ENCODE results near the gene CA4. TPM values are rescaled to one million over a fixed set of nuclear protein-coding genes. Genes with fewer than 3 reads are reported as not detected.

CA4 gene
- total RNA-seq, 1 donor from 2014 or later = 73.1 TPM

DNA sequence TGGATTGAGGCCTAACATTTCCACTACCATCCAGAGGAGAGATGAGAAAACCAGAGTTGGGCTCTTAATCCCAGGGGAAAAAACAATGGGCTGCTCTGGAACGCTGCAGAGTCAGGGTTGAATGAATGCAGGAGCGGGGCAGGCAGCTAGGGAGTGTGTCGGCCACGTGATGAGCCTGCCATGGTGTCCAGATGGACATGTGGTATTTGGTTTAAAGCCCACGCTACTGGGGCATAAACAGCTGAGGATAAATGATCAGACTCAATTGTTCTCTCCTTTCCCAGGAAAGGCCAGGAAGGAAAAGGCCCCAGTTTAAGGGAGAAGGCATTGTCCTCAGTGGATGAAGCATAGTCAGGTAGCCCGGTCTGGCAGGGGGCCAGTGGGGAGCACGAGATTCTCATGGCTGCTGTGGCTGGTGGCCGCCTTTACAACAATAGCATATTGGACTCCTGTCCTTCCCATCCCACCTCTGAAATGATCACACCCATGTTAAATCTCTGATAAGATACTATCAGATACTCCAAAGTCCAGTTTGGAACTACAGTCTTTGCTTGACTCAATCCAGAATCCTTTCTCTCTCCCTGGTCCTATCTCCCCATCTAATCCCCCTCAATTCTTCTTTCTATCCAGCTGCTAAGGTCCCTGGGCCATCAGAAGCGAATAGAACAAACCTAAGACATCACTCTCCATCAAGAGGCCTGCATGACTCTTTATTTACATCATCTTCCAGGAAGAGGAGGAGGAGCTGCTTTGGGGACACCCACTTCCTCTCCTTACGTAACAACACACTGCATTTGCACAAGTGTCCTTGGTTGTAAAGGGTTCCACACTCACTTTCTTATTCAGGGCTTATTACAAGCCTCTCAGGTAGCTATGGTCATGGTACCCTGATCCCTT is 20.4 kb downstream of the CA4 start:
- Histone ChIP-seq H3K27ac (peak overlapping the region; percentile 12), H3K27me3 (no peaks in the 10 kb centered on the region), H3K4me3 (no peak overlapping the region), H3K36me3 (no peaks in the 10 kb centered on the region), H3K4me1 (peaks cover 33% of the 10 kb centered on the region), H3K9me3 (no peaks in the 10 kb centered on the region)
- DNase-seq (no peak), ATAC-seq (peak; percentile 73)
- intact Hi-C loops (cut with DNase I) = no loop called here
- TF ChIP-seq, protein P1, sequence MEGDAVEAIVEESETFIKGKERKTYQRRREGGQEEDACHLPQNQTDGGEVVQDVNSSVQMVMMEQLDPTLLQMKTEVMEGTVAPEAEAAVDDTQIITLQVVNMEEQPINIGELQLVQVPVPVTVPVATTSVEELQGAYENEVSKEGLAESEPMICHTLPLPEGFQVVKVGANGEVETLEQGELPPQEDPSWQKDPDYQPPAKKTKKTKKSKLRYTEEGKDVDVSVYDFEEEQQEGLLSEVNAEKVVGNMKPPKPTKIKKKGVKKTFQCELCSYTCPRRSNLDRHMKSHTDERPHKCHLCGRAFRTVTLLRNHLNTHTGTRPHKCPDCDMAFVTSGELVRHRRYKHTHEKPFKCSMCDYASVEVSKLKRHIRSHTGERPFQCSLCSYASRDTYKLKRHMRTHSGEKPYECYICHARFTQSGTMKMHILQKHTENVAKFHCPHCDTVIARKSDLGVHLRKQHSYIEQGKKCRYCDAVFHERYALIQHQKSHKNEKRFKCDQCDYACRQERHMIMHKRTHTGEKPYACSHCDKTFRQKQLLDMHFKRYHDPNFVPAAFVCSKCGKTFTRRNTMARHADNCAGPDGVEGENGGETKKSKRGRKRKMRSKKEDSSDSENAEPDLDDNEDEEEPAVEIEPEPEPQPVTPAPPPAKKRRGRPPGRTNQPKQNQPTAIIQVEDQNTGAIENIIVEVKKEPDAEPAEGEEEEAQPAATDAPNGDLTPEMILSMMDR (IDR thresholded peaks at IDR 0.05) = no peak

DNA sequence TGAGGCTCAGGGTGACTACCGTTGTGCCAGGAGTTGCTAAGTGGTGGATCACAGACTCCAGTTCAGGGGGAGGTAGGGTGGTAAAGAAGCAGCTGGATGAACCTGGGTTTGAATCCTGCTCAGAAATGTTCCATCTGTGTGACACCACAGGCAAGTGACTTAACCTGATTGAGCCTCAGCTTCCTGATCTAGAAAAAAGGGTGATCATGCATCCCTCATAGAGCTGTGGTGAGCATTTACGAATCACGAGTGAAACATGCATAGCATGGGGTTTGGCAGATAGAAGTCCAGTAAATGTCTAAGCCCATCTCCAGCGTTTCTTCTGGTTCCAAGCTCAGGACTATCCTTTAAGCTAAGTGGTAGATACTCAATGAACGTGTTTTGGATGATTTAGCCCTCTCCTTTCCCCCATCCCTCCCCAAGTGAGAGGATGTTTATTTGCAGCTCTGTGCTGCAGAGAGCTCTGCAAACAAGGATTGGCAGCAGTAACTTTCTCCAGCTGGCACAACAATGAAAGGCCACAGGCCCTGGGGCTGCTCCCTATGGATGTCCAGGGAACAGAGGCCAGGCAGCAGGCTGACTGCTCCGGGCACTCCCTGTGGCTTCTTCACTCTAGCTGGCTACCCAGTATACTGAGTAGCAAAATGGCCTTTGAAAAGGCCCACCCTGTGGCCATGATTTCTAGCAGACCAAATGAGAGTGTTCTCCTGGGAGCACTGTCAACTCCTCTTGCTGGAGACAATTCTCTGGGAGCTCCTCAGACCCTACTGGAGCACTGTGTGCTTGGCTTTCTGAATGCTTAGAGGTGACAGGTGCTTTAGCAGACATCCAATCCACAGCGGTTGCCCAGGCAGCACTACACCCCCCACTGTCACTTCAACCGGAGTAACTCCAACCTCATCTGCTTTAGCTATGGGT is 21.3 kb downstream of the CA4 start:
- H3K9me3 ChIP-seq = no peaks in the 10 kb centered on the region
- H3K27me3 ChIP-seq = no peaks in the 10 kb centered on the region
- no peaks in the 10 kb centered on the region for H3K36me3 ChIP-seq
- ATAC-seq (peak; percentile 58), DNase-seq (no peak)
- H3K4me1 ChIP-seq = peaks cover 33% of the 10 kb centered on the region
- no peak overlapping the region for H3K4me3 ChIP-seq
- TF ChIP-seq, protein P1 (IDR thresholded peaks at IDR 0.05) = no peak
- intact Hi-C loops (cut with DNase I) = no loop called here
- no peak overlapping the region for H3K27ac ChIP-seq

DNA sequence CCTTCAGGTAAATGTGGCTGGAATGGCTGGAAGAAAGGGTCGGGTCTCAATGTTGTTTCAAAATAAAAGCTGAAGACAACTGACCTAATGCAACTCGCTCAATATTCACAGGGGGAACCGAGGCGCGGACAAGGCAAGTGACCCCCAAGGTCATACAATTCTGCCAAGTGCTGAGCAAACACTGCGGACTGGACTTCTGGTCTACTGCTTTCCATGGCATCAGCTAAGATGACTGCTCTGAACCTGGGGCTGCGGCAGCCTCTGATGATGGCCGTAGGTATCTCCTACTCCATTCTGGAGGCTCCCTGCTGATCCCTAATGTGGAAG is 21.9 kb downstream of the CA4 start:
- TF ChIP-seq, protein P1 (IDR thresholded peaks at IDR 0.05) = no peak
- Histone ChIP-seq H3K9me3 (no peaks in the 10 kb centered on the region), H3K4me1 (peaks cover 33% of the 10 kb centered on the region)

DNA sequence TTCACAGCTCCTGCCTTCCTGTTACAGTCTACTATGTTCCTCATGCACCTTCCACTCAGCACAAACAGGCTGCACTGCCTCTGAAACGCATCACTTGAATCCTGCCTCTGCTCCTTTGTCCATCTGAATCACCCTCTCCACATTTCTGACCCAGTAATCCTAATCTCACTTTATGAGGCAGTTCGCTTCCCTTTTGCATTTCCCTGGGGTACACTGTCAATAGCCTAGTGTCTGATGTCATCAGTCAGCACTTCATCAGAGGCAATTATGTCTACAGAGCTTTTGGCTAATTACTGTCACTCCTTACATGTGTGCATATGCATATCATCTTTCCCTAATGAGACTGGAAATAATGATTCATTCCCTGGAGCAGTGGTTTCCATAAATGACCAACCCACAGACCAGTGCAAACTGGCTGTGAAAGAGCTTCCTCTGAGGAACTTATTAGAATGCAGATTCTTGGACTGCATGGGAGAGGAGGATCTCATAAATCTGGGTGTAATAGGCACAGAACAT is 23.6 kb downstream of the CA4 start:
- ATAC-seq = no peak
- TF ChIP-seq, protein P1 (IDR thresholded peaks at IDR 0.05) = no peak
- DNase-seq = no peak
- peaks cover 29% of the 10 kb centered on the region for H3K4me1 ChIP-seq
- no peaks in the 10 kb centered on the region for H3K27me3 ChIP-seq
- no peak overlapping the region for H3K27ac ChIP-seq
- H3K36me3 ChIP-seq = peaks cover 6% of the 10 kb centered on the region
- no peak overlapping the region for H3K4me3 ChIP-seq
- no peaks in the 10 kb centered on the region for H3K9me3 ChIP-seq
- intact Hi-C loops (cut with DNase I) = no loop called here

More for the DNA sequence above, 21.9 kb downstream of the CA4 start:
- no peaks in the 10 kb centered on the region for H3K36me3 ChIP-seq
- intact Hi-C loops (cut with DNase I) = no loop called here
- H3K4me3 ChIP-seq = no peak overlapping the region
- ATAC-seq (no peak), DNase-seq (no peak)
- no peak overlapping the region for H3K27ac ChIP-seq
- no peaks in the 10 kb centered on the region for H3K27me3 ChIP-seq

DNA sequence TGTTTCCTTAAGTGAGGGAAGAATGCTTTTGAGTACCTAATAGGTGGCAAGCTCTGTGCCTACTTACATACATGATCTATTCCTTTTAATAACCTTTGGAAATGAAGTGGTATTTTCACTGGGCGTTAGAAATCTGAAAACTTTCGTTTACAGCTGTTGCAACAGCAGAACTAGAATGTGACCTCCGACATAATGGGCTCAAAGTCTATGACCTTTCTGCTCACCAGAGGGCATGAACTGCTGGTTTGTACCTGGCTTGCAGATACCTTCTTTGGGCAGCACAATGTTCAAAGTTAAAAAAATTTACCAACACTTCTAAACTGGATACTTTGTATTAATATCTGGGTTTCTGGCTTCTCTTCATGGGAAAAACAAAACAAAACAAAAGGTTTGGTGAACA is 24.3 kb downstream of the CA4 start:
- intact Hi-C loops (cut with DNase I) = no loop called here
- Histone ChIP-seq H3K4me3 (no peak overlapping the region), H3K4me1 (peaks cover 29% of the 10 kb centered on the region), H3K36me3 (peaks cover 13% of the 10 kb centered on the region), H3K27me3 (no peaks in the 10 kb centered on the region), H3K27ac (no peak overlapping the region), H3K9me3 (no peaks in the 10 kb centered on the region)
- TF ChIP-seq, protein P1 (IDR thresholded peaks at IDR 0.05) = no peak
- no peak for ATAC-seq
- DNase-seq = no peak

Data from upper lobe of right lung (tissue), 1 donor.